ENCODE results near the gene EN1. TPM values are rescaled to one million over a fixed set of nuclear protein-coding genes. Genes with fewer than 3 reads are reported as not detected.

EN1 gene
- total RNA-seq, 1 donor from 2014 or later, result 0.08 TPM

GRCh38 chr2:118855451-118856279 is 8.2 kb upstream of the EN1 start:
- ATAC-seq, result peak; percentile 84

- ATAC-seq, result no peak
These were observed 7.3 kb upstream of the EN1 start for GRCh38 chr2:118854507-118855345.

DNA sequence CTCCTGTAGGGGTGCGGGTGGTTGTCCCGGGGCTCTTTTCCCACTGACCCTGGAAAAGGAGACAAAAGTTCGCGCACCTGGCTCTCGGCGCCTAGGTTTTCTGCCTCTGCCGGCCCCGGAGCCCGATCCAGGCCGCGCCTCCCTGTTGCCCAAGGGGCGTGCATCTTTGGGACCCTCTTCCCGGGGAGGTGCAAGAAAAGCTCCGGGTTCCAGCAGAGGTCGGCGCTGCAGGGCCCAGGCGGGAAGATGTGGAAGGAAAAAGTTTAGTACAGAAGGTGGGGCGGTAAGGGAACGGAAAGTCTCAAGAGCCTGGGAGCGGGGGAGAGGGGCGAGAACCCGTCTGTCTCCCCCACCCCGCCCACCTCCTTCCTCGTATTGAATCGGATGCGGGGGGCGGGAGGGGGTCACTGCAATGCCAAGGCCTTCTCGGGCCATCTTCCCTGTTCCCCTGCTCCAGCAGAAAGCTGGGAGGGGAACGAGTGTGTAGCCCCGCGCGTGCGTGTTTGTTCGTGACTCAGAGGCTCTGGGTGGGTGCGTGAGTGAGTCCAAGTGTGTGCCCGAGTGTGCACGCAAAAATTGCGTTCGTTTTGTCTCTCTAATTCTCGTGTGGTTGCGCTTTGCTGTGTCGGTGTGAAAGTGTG is 6.3 kb upstream of the EN1 start:
- ATAC-seq, result no peak

DNA sequence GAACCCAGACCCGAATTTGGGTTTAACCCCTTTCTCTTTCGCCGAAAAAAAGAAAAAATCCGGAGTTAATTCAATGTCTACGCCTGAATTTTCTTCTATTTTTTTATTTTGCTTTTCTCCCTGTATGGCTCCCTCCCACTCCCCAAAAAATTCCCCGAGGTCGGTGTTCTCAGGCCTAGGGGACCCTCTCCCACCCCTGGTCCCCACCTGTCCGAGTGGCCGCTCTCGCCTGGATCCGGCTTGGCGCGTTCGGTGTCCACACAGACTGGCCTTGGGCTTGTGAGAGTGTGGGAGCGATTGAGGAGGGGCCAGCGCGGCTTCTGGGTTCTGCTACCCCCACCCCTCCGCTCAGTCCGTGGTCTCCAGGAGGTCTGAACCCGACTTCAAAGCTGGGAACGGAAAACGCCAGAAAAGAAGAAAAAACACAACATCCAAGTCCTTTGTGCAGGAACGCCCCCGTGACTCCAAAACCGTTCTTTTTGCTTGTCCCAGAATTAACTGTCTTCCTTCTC is 5.7 kb upstream of the EN1 start:
- no peak for ATAC-seq

DNA sequence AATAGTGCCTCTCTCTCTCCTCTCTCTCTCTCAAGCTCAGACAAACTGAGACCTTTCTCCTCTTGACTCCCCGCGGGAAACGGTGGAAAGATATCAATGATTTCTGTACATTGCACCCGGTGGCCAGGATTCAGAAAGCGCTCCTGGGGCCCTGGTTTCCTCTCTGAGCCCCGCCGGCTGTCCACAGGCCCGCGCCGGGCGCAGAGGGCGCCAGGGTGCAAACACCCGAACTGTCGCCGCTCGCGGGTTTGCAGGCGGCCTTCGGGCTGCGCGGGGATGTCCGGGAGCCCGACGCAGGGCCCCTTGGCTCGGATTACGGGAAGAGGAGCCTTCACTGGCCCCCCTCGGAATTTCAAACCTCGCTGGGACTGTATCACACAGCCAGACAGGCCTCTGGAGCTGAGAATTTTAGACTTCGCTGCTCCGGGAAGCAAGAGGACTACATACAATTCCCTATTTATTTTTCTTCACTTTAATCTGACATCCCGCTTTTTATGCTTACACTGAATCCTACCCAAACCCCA is 5.2 kb upstream of the EN1 start:
- no peak for ATAC-seq

DNA sequence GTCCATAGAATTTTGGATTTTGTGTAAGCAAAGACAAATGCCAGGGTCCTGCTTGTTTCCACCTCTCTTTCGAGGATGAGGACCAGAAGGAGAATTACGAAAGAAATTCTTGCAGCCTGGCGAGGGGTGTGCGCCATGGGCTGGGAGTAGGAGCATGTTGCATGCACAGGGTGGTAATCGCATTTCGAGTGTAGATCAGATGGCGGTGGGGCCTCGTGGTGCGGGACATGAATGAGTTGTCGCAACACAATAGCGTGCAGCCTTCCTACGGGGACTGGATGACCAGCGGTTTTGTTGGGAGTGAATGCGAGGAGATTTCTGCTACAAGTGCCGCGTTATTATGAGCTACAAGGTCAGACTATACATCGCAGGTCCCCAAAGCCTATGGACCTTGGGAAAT is 4.2 kb upstream of the EN1 start:
- ATAC-seq, result no peak

DNA sequence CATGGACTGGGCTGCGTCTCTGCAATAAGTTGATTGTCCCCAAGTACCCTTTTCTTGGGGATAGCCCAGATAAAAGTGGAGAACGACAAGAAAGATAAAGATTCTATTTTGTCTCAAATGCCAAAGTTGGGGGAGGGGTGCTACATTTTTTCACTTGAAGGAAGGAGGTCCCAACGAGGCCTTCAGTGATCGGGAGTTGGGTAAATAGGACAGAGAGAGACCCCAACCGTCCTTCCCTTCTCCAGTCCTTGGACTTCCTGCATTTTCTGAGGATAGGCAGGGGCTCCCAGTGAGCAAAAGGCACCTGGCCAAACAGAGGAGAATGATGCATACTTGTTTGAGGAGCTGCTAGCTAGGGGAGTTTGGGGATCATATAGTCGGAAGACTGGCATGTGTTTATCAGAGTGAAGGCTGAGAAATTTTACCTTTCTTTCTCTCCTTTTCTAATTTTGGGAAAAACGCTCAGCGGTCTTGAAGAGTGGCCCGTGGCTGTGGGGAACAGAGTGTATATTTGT is 3.5 kb upstream of the EN1 start:
- no peak for ATAC-seq

- ATAC-seq, result no peak
These were observed 2.9 kb upstream of the EN1 start for GRCh38 chr2:118850168-118850900.

DNA sequence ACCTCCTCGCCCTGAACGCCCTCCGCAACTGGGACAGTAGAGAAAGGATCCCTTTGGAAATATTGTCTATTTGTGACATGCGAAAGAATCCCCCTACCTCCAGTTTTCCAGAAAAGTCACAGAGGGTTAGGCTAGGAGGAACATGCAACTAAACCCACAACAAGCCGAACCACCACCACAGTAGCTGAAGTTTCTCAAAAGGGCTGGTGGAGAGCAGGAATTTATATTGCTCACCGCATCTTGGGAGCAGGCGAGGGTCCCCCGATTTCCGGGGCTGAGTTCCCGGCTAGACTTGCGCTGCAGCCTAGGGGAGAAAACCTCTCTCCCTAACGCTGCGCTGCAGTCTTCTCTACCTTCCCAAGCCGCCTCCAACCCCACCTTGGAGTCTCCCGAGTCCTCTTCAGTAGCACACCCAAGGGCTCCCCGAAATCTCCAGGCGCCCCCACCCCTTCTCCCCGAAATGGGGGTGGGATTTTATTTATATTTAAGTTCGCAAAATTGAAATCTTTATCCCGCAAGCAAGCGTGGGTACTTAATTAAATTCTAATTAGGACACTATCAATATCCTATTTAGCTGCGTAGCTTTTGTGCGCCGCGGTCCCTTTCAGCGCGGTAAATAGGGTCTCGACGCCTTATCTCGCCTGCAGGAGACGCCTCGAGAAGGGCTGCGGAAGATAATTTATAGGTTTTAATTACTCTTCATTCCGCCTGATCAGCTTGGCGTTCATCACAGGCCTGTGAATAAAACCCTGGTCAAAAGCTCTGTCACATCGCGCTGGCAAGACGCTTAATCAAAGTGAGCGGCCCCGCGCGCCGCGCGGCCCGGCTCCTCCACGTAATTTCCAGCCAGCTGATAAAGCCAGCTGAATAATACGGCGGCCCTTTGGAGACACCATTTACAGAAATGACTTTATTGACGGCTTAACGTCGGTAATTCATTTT is 2.0 kb upstream of the EN1 start:
- no peak for ATAC-seq

DNA sequence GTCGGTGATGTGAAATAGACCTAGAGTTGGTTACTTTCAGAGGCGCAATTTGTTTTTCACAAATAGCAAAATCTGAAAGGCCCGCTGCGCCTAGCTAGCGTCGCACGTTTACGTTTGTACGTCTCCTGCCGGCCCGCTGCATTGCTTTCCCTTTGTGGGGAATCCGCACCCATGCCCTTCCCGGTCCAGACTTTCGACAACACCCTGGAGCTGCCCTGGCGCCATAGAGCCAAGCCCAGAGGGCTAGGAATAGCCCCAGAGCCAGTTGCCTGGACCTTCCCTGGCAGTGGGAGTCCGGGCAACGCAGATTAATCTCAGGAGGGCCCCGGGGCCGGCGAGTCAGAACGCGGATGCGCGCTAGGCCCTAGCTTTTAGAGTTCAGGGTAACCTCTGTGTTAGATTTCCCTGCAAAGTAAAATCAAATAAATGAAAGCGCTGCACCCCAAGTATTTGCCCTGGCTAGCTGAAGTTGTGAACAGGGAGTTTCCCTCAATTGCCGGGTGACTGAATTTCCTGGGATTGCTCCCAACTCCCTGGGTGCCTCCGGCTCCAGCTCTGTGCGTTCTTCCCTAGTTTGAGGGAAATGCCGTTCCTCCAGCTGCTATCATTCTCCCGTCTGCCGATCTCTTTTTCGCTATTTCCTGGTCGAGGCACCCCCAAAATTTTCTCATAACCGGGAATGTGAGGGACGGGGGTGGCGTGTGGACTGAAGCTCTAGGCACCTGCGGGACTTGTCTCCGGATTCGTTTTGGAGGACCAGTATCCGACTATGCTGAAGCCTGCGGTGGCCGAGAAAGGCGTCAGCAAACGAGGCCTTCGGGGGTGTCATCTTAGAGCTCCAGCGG is 1.2 kb upstream of the EN1 start:
- ATAC-seq, result no peak

DNA sequence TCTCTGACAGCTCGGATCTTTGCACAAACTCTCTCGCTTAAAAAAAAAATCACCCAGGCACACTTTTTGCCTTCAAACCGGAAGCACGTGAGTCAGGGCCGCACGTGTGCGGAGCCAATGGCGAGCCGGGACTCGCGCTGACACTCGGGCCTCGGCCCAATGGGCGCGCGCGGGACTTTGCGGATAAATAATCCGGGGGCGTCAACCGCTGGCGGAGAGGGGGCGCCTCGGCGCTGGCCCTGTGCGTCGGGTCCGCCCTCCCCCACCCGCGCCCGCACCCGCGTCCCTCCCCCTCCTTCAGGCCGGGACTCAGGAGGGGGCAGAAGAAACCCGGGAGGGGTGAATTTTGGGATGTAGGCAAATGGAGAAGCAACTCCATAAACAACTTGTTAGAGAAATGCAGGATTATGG is 319 bp upstream of the EN1 start:
- peak; percentile 22 for ATAC-seq

DNA sequence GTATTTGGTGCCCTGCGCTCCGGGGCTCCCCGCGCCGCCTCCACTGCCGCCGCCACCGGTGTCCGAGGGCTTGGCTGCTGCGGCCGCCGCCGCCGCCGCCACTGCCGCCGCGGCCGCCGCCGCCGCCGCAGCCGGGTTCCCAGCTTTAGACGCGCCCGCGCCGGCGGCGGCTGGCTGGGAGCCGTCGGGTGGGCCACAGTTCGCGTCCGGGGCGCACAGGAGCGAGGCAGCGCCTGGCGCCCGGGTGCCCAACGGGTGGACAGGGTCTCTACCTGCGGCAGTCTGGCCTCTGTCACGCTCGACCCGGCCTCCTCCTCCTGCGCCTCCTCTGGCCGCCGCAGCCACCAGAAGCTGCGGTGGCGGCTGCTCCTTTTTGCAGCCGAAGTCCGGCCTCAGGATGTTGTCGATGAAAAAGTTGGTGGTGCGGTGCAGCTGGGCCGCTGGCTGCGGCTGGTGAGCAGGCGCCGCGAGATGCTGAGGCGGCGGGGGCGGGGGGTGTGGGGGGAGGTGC is 951 bp downstream of the EN1 start:
- ATAC-seq, result no peak

GRCh38 chr2:118845522-118846441 is 1.7 kb downstream of the EN1 start:
- no peak for ATAC-seq

- no peak for ATAC-seq
These were observed 2.4 kb downstream of the EN1 start for GRCh38 chr2:118845005-118845521.

DNA sequence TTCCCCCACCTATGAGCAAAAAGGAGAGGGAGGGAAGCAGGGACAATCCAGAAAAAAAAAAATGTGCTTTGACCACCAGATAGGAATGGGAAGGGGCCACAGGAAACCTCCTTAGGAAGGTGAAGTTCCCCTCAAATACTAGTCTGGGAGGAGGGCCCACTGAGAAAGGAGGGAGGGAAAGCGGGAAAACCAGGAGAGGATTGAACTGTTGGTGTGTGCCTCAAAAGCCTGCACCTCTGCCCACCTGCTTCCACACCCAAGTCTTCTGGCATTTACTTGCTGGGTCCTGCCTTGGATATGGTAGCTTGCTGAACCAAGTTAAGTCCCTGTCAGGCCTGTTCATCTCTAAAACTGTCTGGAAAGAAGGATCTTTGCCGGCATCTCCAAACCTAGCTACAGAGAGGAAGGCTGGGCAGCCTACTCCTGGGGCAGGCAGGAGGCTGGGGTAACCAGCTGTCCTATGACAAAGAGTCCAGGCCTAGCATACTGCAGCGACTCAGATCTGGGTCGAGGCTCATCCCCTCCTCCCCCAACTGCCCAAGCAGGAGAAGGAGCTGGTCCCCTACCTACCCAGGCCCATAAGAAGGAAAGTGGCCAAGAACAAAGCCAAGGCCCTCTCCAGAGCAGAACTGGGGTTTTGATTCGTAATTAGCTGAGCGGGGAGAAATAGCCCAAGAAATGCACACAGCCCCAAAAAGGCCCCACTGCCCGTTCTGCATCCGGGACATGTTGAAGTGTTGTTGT is 3.0 kb downstream of the EN1 start:
- ATAC-seq, result no peak

- ATAC-seq, result no peak
These were observed 3.8 kb downstream of the EN1 start for GRCh38 chr2:118843483-118844132.
